ENCODE data around the gene ALDH1A3.

The ALDH1A3 gene

DNA sequence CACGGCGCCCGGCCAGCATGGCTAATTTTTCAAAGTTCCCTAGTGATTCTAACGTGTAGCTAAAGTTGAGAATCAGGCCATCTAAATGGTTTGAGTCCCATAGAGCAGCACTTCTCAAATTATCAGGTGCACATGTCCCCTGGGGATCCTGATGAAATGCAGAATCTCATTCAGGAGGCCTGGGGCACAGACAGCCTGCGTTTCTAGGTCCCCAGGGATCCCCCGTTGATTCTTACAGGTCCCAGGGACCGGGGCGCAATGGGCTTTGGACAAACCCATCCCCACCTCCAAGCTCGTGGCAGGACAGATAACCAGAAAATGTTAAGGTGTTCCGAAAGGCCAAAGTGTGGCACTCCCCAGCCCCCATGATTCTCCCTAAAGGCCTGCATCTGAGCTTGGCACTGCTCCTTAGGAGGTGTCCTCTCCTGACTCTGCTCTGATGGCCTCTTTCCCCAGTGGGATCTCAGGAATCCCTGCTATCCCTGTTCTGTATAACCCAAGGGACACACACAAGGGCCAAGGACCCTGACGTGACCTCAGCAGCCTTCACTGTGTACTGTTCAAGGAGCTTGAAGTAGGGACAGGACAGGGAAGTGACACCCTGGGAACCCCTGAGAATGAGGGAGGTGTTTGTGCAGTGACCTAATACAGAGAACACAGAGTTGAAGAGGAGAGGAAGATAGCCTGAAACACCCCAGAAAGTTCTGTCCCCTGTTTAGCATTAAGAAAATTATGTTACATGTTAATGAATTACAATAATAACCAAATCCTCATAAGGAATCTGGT lies 47.5 kb downstream of the ALDH1A3 start:
- Histone ChIP-seq H3K36me3 (ENCODE audit: control insufficient read depth, insufficient read depth, low read length) (no peaks in the 10 kb centered on the region), H3K4me1 (ENCODE audit: control insufficient read depth, insufficient read depth, low read length) (no peaks in the 10 kb centered on the region), H3K9me3 (ENCODE audit: control insufficient read depth, low read length) (no peaks in the 10 kb centered on the region), H3K27me3 (ENCODE audit: control insufficient read depth, insufficient read depth, low read length) (no peaks in the 10 kb centered on the region), H3K4me3 (ENCODE audit: low read length) (no peak overlapping the region), H3K9ac (ENCODE audit: low read length) (no peak overlapping the region)

GRCh38 chr15:100928632-100929280 lies 49.1 kb downstream of the ALDH1A3 start:
- H3K9me3 ChIP-seq (ENCODE audit: control insufficient read depth, low read length) = no peaks in the 10 kb centered on the region
- no peaks in the 10 kb centered on the region for H3K36me3 ChIP-seq (ENCODE audit: control insufficient read depth, insufficient read depth, low read length)
- H3K4me1 ChIP-seq (ENCODE audit: control insufficient read depth, insufficient read depth, low read length) = no peaks in the 10 kb centered on the region

DNA sequence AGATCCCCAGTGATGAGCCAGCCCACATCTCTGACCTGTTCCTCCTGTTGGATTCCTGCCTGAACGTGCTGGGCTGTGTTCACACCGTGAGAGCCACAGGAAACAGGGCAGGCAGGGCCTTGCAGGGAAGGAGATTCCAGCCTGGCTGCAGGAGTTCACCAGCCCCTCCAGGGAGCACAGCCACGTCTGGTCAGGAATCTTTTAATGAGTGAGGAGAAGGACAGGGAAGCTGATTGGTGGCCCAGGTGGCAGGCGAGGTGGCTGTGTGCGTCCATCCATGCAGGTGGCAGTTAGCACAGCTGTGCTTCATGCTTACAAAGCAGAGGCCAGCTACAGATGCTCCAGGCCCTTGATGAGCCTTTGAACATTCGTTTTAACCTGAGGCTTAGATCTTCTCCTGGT lies 50.0 kb downstream of the ALDH1A3 start:
- Histone ChIP-seq H3K4me3 (ENCODE audit: low read length) (no peak overlapping the region), H3K9ac (ENCODE audit: low read length) (no peak overlapping the region), H3K4me1 (ENCODE audit: control insufficient read depth, insufficient read depth, low read length) (no peaks in the 10 kb centered on the region), H3K36me3 (ENCODE audit: control insufficient read depth, insufficient read depth, low read length) (no peaks in the 10 kb centered on the region), H3K9me3 (ENCODE audit: control insufficient read depth, low read length) (no peaks in the 10 kb centered on the region), H3K27me3 (ENCODE audit: control insufficient read depth, insufficient read depth, low read length) (no peaks in the 10 kb centered on the region)

More at GRCh38 chr15:100928632-100929280, 49.1 kb downstream of the ALDH1A3 start:
- Histone ChIP-seq H3K27me3 (ENCODE audit: control insufficient read depth, insufficient read depth, low read length) (no peaks in the 10 kb centered on the region), H3K4me3 (ENCODE audit: low read length) (no peak overlapping the region), H3K9ac (ENCODE audit: low read length) (no peak overlapping the region)

GRCh38 chr15:100930306-100930848 lies 50.7 kb downstream of the ALDH1A3 start:
- no peak overlapping the region for H3K4me3 ChIP-seq (ENCODE audit: low read length)
- no peaks in the 10 kb centered on the region for H3K27me3 ChIP-seq (ENCODE audit: control insufficient read depth, insufficient read depth, low read length)
- H3K36me3 ChIP-seq (ENCODE audit: control insufficient read depth, insufficient read depth, low read length) = no peaks in the 10 kb centered on the region
- H3K9ac ChIP-seq (ENCODE audit: low read length) = no peak overlapping the region
- H3K9me3 ChIP-seq (ENCODE audit: control insufficient read depth, low read length) = no peaks in the 10 kb centered on the region
- H3K4me1 ChIP-seq (ENCODE audit: control insufficient read depth, insufficient read depth, low read length) = no peaks in the 10 kb centered on the region

- Histone ChIP-seq H3K36me3 (ENCODE audit: control insufficient read depth, insufficient read depth, low read length) (no peaks in the 10 kb centered on the region), H3K9ac (ENCODE audit: low read length) (no peak overlapping the region), H3K27me3 (ENCODE audit: control insufficient read depth, insufficient read depth, low read length) (no peaks in the 10 kb centered on the region), H3K4me1 (ENCODE audit: control insufficient read depth, insufficient read depth, low read length) (no peaks in the 10 kb centered on the region), H3K9me3 (ENCODE audit: control insufficient read depth, low read length) (no peaks in the 10 kb centered on the region), H3K4me3 (ENCODE audit: low read length) (no peak overlapping the region)
These were observed 51.7 kb downstream of the ALDH1A3 start for GRCh38 chr15:100931143-100931890.

GRCh38 chr15:100932676-100933348 lies 53.2 kb downstream of the ALDH1A3 start:
- no peaks in the 10 kb centered on the region for H3K9me3 ChIP-seq (ENCODE audit: control insufficient read depth, low read length)
- H3K9ac ChIP-seq (ENCODE audit: low read length) = no peak overlapping the region
- H3K4me3 ChIP-seq (ENCODE audit: low read length) = no peak overlapping the region
- no peaks in the 10 kb centered on the region for H3K4me1 ChIP-seq (ENCODE audit: control insufficient read depth, insufficient read depth, low read length)
- no peaks in the 10 kb centered on the region for H3K27me3 ChIP-seq (ENCODE audit: control insufficient read depth, insufficient read depth, low read length)
- no peaks in the 10 kb centered on the region for H3K36me3 ChIP-seq (ENCODE audit: control insufficient read depth, insufficient read depth, low read length)

DNA sequence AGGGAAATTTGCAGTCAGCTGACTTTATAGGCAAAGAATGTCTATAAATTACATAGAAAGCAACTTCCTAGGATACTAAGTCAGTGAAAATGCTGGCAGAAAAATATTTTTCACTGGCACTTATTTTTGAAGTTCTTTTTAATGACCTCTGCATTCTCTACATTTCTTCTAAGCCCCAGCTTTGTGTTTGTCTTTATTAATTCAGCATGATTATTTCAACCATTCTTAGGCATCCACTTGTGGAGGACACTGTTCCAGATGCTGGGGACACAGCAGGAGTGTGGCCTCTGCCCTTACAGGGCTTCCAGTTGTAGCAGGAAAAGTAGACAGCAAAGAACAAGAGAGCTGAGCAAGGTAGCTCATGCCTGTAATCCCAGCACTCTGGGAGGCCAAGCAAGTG lies 54.5 kb downstream of the ALDH1A3 start:
- Histone ChIP-seq H3K4me3 (ENCODE audit: low read length) (no peak overlapping the region), H3K9ac (ENCODE audit: low read length) (no peak overlapping the region), H3K36me3 (ENCODE audit: control insufficient read depth, insufficient read depth, low read length) (no peaks in the 10 kb centered on the region), H3K9me3 (ENCODE audit: control insufficient read depth, low read length) (no peaks in the 10 kb centered on the region), H3K27me3 (ENCODE audit: control insufficient read depth, insufficient read depth, low read length) (no peaks in the 10 kb centered on the region), H3K4me1 (ENCODE audit: control insufficient read depth, insufficient read depth, low read length) (no peaks in the 10 kb centered on the region)

DNA sequence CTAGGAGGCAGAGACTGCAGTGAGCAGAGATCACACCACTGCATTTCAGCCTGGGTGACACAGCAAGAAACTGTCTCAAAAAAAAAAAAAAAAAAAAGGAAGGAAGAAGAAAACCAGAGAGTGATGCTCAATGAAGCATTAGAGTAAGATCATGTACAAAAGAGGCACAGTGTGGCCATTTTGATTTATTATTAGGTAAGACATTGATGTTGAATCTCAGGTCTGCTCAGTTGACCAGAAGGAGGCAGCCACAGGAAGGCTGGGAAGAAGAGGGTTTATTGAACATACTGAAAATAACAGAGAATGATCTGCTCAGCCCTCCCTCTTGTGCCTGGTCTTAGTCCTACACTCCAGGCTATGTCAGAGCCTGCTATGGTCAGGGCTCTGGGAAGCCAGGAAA lies 55.1 kb downstream of the ALDH1A3 start:
- Histone ChIP-seq H3K4me1 (ENCODE audit: control insufficient read depth, insufficient read depth, low read length) (no peaks in the 10 kb centered on the region), H3K4me3 (ENCODE audit: low read length) (no peak overlapping the region), H3K9ac (ENCODE audit: low read length) (no peak overlapping the region), H3K27me3 (ENCODE audit: control insufficient read depth, insufficient read depth, low read length) (no peaks in the 10 kb centered on the region), H3K36me3 (ENCODE audit: control insufficient read depth, insufficient read depth, low read length) (no peaks in the 10 kb centered on the region), H3K9me3 (ENCODE audit: control insufficient read depth, low read length) (no peaks in the 10 kb centered on the region)

- Histone ChIP-seq H3K9ac (ENCODE audit: low read length) (no peak overlapping the region), H3K4me3 (ENCODE audit: low read length) (no peak overlapping the region), H3K4me1 (ENCODE audit: control insufficient read depth, insufficient read depth, low read length) (no peaks in the 10 kb centered on the region), H3K27me3 (ENCODE audit: control insufficient read depth, insufficient read depth, low read length) (no peaks in the 10 kb centered on the region), H3K36me3 (ENCODE audit: control insufficient read depth, insufficient read depth, low read length) (no peaks in the 10 kb centered on the region), H3K9me3 (ENCODE audit: control insufficient read depth, low read length) (no peaks in the 10 kb centered on the region)
These were observed 57.5 kb downstream of the ALDH1A3 start for GRCh38 chr15:100937171-100937570.

DNA sequence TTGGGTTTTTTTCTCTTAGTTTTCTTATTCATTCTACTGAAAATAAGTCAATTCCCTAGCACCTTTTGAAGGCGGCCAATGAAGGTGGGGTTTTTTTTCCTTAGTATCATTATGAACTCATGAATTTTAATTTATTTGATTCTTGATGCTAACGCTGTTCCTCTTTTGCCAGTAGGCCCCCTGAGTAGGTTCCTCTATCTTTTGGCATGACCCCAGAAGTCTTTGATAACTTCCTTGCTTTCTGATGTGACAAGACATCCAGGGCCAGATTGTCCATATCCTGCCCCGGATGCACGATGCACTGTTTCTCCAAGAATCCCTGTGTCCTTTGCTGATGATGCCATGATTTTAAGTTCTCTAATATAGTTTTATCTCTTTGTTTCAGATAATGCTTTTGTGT lies 60.2 kb downstream of the ALDH1A3 start:
- no peaks in the 10 kb centered on the region for H3K27me3 ChIP-seq (ENCODE audit: control insufficient read depth, insufficient read depth, low read length)
- H3K36me3 ChIP-seq (ENCODE audit: control insufficient read depth, insufficient read depth, low read length) = no peaks in the 10 kb centered on the region
- no peaks in the 10 kb centered on the region for H3K9me3 ChIP-seq (ENCODE audit: control insufficient read depth, low read length)
- no peaks in the 10 kb centered on the region for H3K4me1 ChIP-seq (ENCODE audit: control insufficient read depth, insufficient read depth, low read length)
- H3K4me3 ChIP-seq (ENCODE audit: low read length) = no peak overlapping the region
- no peak overlapping the region for H3K9ac ChIP-seq (ENCODE audit: low read length)

DNA sequence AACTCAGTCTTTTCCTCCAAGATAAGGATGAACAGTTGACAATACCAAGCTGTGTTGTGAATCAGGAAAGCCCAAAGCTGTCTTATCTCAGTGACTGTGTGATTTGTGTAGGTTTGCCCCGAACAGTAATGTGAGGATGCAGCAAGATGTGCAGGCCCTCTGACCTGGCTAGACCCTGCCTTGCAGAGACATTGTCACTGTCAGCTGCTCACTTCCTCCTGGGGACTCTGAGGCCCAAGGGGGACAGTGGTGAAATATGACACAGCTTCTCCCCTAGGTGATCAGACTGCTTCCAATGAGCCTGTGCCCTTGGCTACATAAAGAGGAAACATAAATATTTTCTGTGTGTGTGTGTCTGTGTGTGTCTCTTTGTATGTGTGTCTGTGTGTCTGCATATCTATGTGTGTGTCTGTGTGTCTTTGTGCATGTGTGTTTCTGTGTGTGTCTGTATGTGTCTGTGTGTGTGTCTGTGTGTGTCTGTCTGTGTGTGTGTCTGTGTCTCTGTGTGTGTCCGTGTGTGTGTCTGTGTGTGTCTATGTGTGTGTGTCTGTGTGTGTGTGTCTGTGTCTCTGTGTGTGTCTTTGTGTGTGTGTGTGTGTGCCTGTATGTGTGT lies 61.2 kb downstream of the ALDH1A3 start:
- no peaks in the 10 kb centered on the region for H3K27me3 ChIP-seq (ENCODE audit: control insufficient read depth, insufficient read depth, low read length)
- no peaks in the 10 kb centered on the region for H3K4me1 ChIP-seq (ENCODE audit: control insufficient read depth, insufficient read depth, low read length)
- H3K36me3 ChIP-seq (ENCODE audit: control insufficient read depth, insufficient read depth, low read length) = no peaks in the 10 kb centered on the region
- no peaks in the 10 kb centered on the region for H3K9me3 ChIP-seq (ENCODE audit: control insufficient read depth, low read length)
- H3K9ac ChIP-seq (ENCODE audit: low read length) = no peak overlapping the region
- no peak overlapping the region for H3K4me3 ChIP-seq (ENCODE audit: low read length)

All from mucosa of stomach (tissue), 1 donor.